Measurements from ENCODE around the gene PITX3. TPM values are rescaled to one million over a fixed set of nuclear protein-coding genes. Genes with fewer than 3 reads are reported as not detected.

The PITX3 gene
- total and polyA plus RNA-seq, 9 of the 15 experiments (the other 6 are each of a cell fraction or from before 2014, with no cell fraction given), result 0.30 to 0.98 (median 0.95) TPM; not detected in 6

- TF ChIP-seq ATF6 (CRISPR knock-in tag; IDR thresholded peaks at IDR 0.05) (peak; percentile 93; the same call in 1 of the 2 replicates), ZNF347 (CRISPR knock-in tag; IDR thresholded peaks at IDR 0.05; ENCODE audit: low read depth) (no peak), RBM14 (IDR thresholded peaks at IDR 0.05; ENCODE audit: borderline replicate concordance, insufficient read depth, low read depth, low read length) (no peak), MTF1 (CRISPR knock-in tag; IDR thresholded peaks at IDR 0.05; ENCODE audit: borderline replicate concordance) (no peak), TAF1 (IDR thresholded peaks at IDR 0.05; ENCODE audit: control insufficient read depth, extremely low read depth, insufficient read depth, low read length, severe bottlenecking) (peak; percentile 13), ZNF174 (CRISPR knock-in tag; IDR thresholded peaks at IDR 0.05) (no peak), ELK3 (CRISPR knock-in tag; IDR thresholded peaks at IDR 0.05) (no peak), SAFB (IDR thresholded peaks at IDR 0.05; ENCODE audit: borderline replicate concordance, low read depth, low read length) (no peak), FUS (optimal IDR thresholded peaks at IDR 0.05; ENCODE audit: low read depth, low read length) (no peak), HDAC8 (tag; IDR thresholded peaks at IDR 0.05) (no peak), XRCC3 (IDR thresholded peaks at IDR 0.05) (no peak), KAT8 (IDR thresholded peaks at IDR 0.05; ENCODE audit: low read depth) (no peak), PHTF2 (CRISPR knock-in tag; IDR thresholded peaks at IDR 0.05) (no peak), HEY1 (CRISPR knock-in tag; IDR thresholded peaks at IDR 0.05; ENCODE audit: borderline replicate concordance) (no peak), BDP1 (IDR thresholded peaks at IDR 0.05; ENCODE audit: insufficient read depth, insufficient read length) (no peak), MAFG (tag; conservative IDR thresholded peaks at IDR 0.05) (no peak), PHB2 (IDR thresholded peaks at IDR 0.05; ENCODE audit: low read depth) (no peak), ZNF717 (CRISPR knock-in tag; IDR thresholded peaks at IDR 0.05) (no peak), MLX (CRISPR knock-in tag; conservative IDR thresholded peaks at IDR 0.05) (no peak)
- TF ChIP-seq, protein P1, sequence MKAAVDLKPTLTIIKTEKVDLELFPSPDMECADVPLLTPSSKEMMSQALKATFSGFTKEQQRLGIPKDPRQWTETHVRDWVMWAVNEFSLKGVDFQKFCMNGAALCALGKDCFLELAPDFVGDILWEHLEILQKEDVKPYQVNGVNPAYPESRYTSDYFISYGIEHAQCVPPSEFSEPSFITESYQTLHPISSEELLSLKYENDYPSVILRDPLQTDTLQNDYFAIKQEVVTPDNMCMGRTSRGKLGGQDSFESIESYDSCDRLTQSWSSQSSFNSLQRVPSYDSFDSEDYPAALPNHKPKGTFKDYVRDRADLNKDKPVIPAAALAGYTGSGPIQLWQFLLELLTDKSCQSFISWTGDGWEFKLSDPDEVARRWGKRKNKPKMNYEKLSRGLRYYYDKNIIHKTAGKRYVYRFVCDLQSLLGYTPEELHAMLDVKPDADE (conservative IDR thresholded peaks at IDR 0.05; ENCODE audit: control insufficient read depth, low read depth, low read length), result no peak
- TF ChIP-seq, protein P2, sequence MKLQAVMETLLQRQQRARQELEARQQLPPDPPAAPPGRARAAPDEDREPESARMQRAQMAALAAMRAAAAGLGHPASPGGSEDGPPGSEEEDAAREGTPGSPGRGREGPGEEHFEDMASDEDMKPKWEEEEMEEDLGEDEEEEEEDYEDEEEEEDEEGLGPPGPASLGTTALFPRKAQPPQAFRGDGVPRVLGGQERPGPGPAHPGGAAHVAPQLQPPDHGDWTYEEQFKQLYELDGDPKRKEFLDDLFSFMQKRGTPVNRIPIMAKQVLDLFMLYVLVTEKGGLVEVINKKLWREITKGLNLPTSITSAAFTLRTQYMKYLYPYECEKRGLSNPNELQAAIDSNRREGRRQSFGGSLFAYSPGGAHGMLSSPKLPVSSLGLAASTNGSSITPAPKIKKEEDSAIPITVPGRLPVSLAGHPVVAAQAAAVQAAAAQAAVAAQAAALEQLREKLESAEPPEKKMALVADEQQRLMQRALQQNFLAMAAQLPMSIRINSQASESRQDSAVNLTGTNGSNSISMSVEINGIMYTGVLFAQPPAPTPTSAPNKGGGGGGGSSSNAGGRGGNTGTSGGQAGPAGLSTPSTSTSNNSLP (IDR thresholded peaks at IDR 0.05; ENCODE audit: borderline replicate concordance, low read depth, low read length), result no peak
These were observed 15.4 kb downstream of the PITX3 start, which contains the start of gene ELOVL3 (continued) for GRCh38 chr10:102225646-102226541.
